Measurements from ENCODE around the gene RIPPLY3.
"Not testable (repeated sequence)": the region's sequence is repeated elsewhere in the genome, so short reads cannot be mapped to it uniquely, and the experiment has no call there.

The RIPPLY3 gene

GRCh38 chr21:36981977-36982700 is 24.4 kb upstream of the RIPPLY3 start:
- Histone ChIP-seq H3K4me1 (ENCODE audit: control insufficient read depth, insufficient read depth, low read length, unreplicated experiment) (peaks cover 4% of the 10 kb centered on the region), H3K27ac (ENCODE audit: low read depth, low read length) (no peak overlapping the region), H3K36me3 (ENCODE audit: insufficient read depth, low read length) (no peaks in the 10 kb centered on the region), H3K27me3 (ENCODE audit: insufficient read depth, low read length) (no peaks in the 10 kb centered on the region), H3K4me3 (ENCODE audit: low read depth, low read length) (no peak overlapping the region), H2AFZ (ENCODE audit: low read length, unreplicated experiment) (no peak overlapping the region), H3K79me2 (ENCODE audit: control insufficient read depth, insufficient read depth, low read length, unreplicated experiment) (no peaks in the 10 kb centered on the region)

GRCh38 chr21:36985751-36986594 is 20.5 kb upstream of the RIPPLY3 start:
- Histone ChIP-seq H3K36me3 (ENCODE audit: insufficient read depth, low read length) (no peaks in the 10 kb centered on the region), H3K79me2 (ENCODE audit: control insufficient read depth, insufficient read depth, low read length, unreplicated experiment) (no peaks in the 10 kb centered on the region)

GRCh38 chr21:36987845-36988244 is 18.7 kb upstream of the RIPPLY3 start:
- Histone ChIP-seq H3K79me2 (ENCODE audit: control insufficient read depth, insufficient read depth, low read length, unreplicated experiment) (no peaks in the 10 kb centered on the region), H3K36me3 (ENCODE audit: insufficient read depth, low read length) (no peaks in the 10 kb centered on the region), H2AFZ (ENCODE audit: low read length, unreplicated experiment) (no peak overlapping the region), H3K4me3 (ENCODE audit: low read depth, low read length) (no peak overlapping the region), H3K4me1 (ENCODE audit: control insufficient read depth, insufficient read depth, low read length, unreplicated experiment) (peaks cover 17% of the 10 kb centered on the region), H3K27ac (ENCODE audit: low read depth, low read length) (0 out of 2 replicates have a peak overlapping the region, but pooled peaks have one; percentile 11), H3K27me3 (ENCODE audit: insufficient read depth, low read length) (no peaks in the 10 kb centered on the region)

More at GRCh38 chr21:36985751-36986594, 20.5 kb upstream of the RIPPLY3 start:
- no peak overlapping the region for H3K4me3 ChIP-seq (ENCODE audit: low read depth, low read length)
- H2AFZ ChIP-seq (ENCODE audit: low read length, unreplicated experiment): no peak overlapping the region
- peaks cover 17% of the 10 kb centered on the region for H3K4me1 ChIP-seq (ENCODE audit: control insufficient read depth, insufficient read depth, low read length, unreplicated experiment)
- no peaks in the 10 kb centered on the region for H3K27me3 ChIP-seq (ENCODE audit: insufficient read depth, low read length)
- no peak overlapping the region for H3K27ac ChIP-seq (ENCODE audit: low read depth, low read length)

- Histone ChIP-seq H3K4me3 (ENCODE audit: low read depth, low read length) (no peak overlapping the region), H3K27ac (ENCODE audit: low read depth, low read length) (no peak overlapping the region), H3K27me3 (ENCODE audit: insufficient read depth, low read length) (no peaks in the 10 kb centered on the region), H3K36me3 (ENCODE audit: insufficient read depth, low read length) (no peaks in the 10 kb centered on the region), H3K4me1 (ENCODE audit: control insufficient read depth, insufficient read depth, low read length, unreplicated experiment) (peaks cover 17% of the 10 kb centered on the region), H3K79me2 (ENCODE audit: control insufficient read depth, insufficient read depth, low read length, unreplicated experiment) (no peaks in the 10 kb centered on the region), H2AFZ (ENCODE audit: low read length, unreplicated experiment) (no peak overlapping the region)
These were observed 18.0 kb upstream of the RIPPLY3 start for GRCh38 chr21:36988536-36988935.

GRCh38 chr21:36989199-36989698 is 17.3 kb upstream of the RIPPLY3 start:
- H3K79me2 ChIP-seq (ENCODE audit: control insufficient read depth, insufficient read depth, low read length, unreplicated experiment); H3K36me3 ChIP-seq (ENCODE audit: insufficient read depth, low read length); H3K27me3 ChIP-seq (ENCODE audit: insufficient read depth, low read length): not testable (repeated sequence)
- H2AFZ ChIP-seq (ENCODE audit: low read length, unreplicated experiment): peak overlapping the region; percentile 10
- peaks cover 17% of the 10 kb centered on the region for H3K4me1 ChIP-seq (ENCODE audit: control insufficient read depth, insufficient read depth, low read length, unreplicated experiment)
- H3K27ac ChIP-seq (ENCODE audit: low read depth, low read length): peak overlapping the region; percentile 70
- peak overlapping the region; percentile 89 for H3K4me3 ChIP-seq (ENCODE audit: low read depth, low read length)

GRCh38 chr21:36989699-36990507 is 16.6 kb upstream of the RIPPLY3 start:
- Histone ChIP-seq H2AFZ (ENCODE audit: low read length, unreplicated experiment) (peak overlapping the region; percentile 97), H3K79me2 (ENCODE audit: control insufficient read depth, insufficient read depth, low read length, unreplicated experiment) (no peaks in the 10 kb centered on the region), H3K36me3 (ENCODE audit: insufficient read depth, low read length) (no peaks in the 10 kb centered on the region), H3K27ac (ENCODE audit: low read depth, low read length) (peak overlapping the region; percentile 70), H3K4me3 (ENCODE audit: low read depth, low read length) (peak overlapping the region; percentile 89), H3K27me3 (ENCODE audit: insufficient read depth, low read length) (no peaks in the 10 kb centered on the region), H3K4me1 (ENCODE audit: control insufficient read depth, insufficient read depth, low read length, unreplicated experiment) (peaks cover 17% of the 10 kb centered on the region)

GRCh38 chr21:36990508-36991205 is 15.8 kb upstream of the RIPPLY3 start:
- H2AFZ ChIP-seq (ENCODE audit: low read length, unreplicated experiment): peak overlapping the region; percentile 97
- H3K36me3 ChIP-seq (ENCODE audit: insufficient read depth, low read length): no peaks in the 10 kb centered on the region
- H3K27ac ChIP-seq (ENCODE audit: low read depth, low read length): 0 out of 2 replicates have a peak overlapping the region, but pooled peaks have one; percentile 70
- peaks cover 17% of the 10 kb centered on the region for H3K4me1 ChIP-seq (ENCODE audit: control insufficient read depth, insufficient read depth, low read length, unreplicated experiment)
- H3K27me3 ChIP-seq (ENCODE audit: insufficient read depth, low read length): no peaks in the 10 kb centered on the region
- no peaks in the 10 kb centered on the region for H3K79me2 ChIP-seq (ENCODE audit: control insufficient read depth, insufficient read depth, low read length, unreplicated experiment)
- peak overlapping the region; percentile 89 for H3K4me3 ChIP-seq (ENCODE audit: low read depth, low read length)

GRCh38 chr21:36992671-36993070 is 13.8 kb upstream of the RIPPLY3 start:
- Histone ChIP-seq H3K4me1 (ENCODE audit: control insufficient read depth, insufficient read depth, low read length, unreplicated experiment) (peaks cover 15% of the 10 kb centered on the region), H2AFZ (ENCODE audit: low read length, unreplicated experiment) (no peak overlapping the region), H3K27ac (ENCODE audit: low read depth, low read length) (no peak overlapping the region)

GRCh38 chr21:36994501-36995158 is 11.9 kb upstream of the RIPPLY3 start:
- Histone ChIP-seq H2AFZ (ENCODE audit: low read length, unreplicated experiment) (peak overlapping the region; percentile 39), H3K27me3 (ENCODE audit: insufficient read depth, low read length) (no peaks in the 10 kb centered on the region), H3K36me3 (ENCODE audit: insufficient read depth, low read length) (no peaks in the 10 kb centered on the region), H3K4me1 (ENCODE audit: control insufficient read depth, insufficient read depth, low read length, unreplicated experiment) (peaks cover 5% of the 10 kb centered on the region), H3K79me2 (ENCODE audit: control insufficient read depth, insufficient read depth, low read length, unreplicated experiment) (no peaks in the 10 kb centered on the region), H3K4me3 (ENCODE audit: low read depth, low read length) (no peak overlapping the region), H3K27ac (ENCODE audit: low read depth, low read length) (no peak overlapping the region)

More at GRCh38 chr21:36992671-36993070, 13.8 kb upstream of the RIPPLY3 start:
- Histone ChIP-seq H3K36me3 (ENCODE audit: insufficient read depth, low read length) (no peaks in the 10 kb centered on the region), H3K4me3 (ENCODE audit: low read depth, low read length) (no peak overlapping the region), H3K27me3 (ENCODE audit: insufficient read depth, low read length) (no peaks in the 10 kb centered on the region), H3K79me2 (ENCODE audit: control insufficient read depth, insufficient read depth, low read length, unreplicated experiment) (no peaks in the 10 kb centered on the region)
